ENCODE measurements around the gene TPCN2.
A peak's percentile ranks its signal among the peaks of the same experiment; 100 is the strongest.
"Not testable (repeated sequence)": the region's sequence is repeated elsewhere in the genome, so short reads cannot be mapped to it uniquely, and the experiment has no call there.

TPCN2 gene

GRCh38 chr11:69075421-69076128 lies 26.8 kb downstream of the TPCN2 start:
- DNase-seq (ENCODE audit: low read depth in 2 of 2), result no peak

GRCh38 chr11:69076129-69076791 lies 27.5 kb downstream of the TPCN2 start:
- no peak for DNase-seq (ENCODE audit: low read depth in 2 of 2)

GRCh38 chr11:69076977-69077376 lies 28.2 kb downstream of the TPCN2 start:
- not testable (repeated sequence) for DNase-seq (ENCODE audit: low read depth in 2 of 2)

- DNase-seq (ENCODE audit: low read depth in 2 of 2), result no peak
Observed at GRCh38 chr11:69078508-69078907, 29.8 kb downstream of the TPCN2 start.

- no peak for DNase-seq (ENCODE audit: low read depth in 2 of 2)
Observed at GRCh38 chr11:69078930-69079605, 30.3 kb downstream of the TPCN2 start.

GRCh38 chr11:69079661-69080256 lies 31.0 kb downstream of the TPCN2 start:
- no peak for DNase-seq (ENCODE audit: low read depth in 2 of 2)

- DNase-seq (ENCODE audit: low read depth in 2 of 2), result no peak
Observed at GRCh38 chr11:69080257-69080995, 31.7 kb downstream of the TPCN2 start.

GRCh38 chr11:69081180-69081579 lies 32.4 kb downstream of the TPCN2 start:
- no peak for DNase-seq (ENCODE audit: low read depth in 2 of 2)

- no peak for DNase-seq (ENCODE audit: low read depth in 2 of 2)
Observed at GRCh38 chr11:69083531-69084247, 35.0 kb downstream of the TPCN2 start.

GRCh38 chr11:69084371-69084770 lies 35.6 kb downstream of the TPCN2 start:
- DNase-seq (ENCODE audit: low read depth in 2 of 2), result no peak

- no peak for DNase-seq (ENCODE audit: low read depth in 2 of 2)
Observed at GRCh38 chr11:69085490-69086095, 36.9 kb downstream of the TPCN2 start.

GRCh38 chr11:69086152-69087132 lies 37.7 kb downstream of the TPCN2 start:
- DNase-seq (ENCODE audit: low read depth in 2 of 2), result no peak

GRCh38 chr11:69087133-69087524 lies 38.4 kb downstream of the TPCN2 start:
- DNase-seq (ENCODE audit: low read depth in 2 of 2), result no peak

- no peak for DNase-seq (ENCODE audit: low read depth in 2 of 2)
Observed at GRCh38 chr11:69087811-69088210, 39.1 kb downstream of the TPCN2 start.

- peak; percentile 25 to 37 for DNase-seq (ENCODE audit: low read depth in 2 of 2)
Observed at GRCh38 chr11:69088676-69089146, 40.0 kb downstream of the TPCN2 start.

- no peak for DNase-seq (ENCODE audit: low read depth in 2 of 2)
Observed at GRCh38 chr11:69089258-69089657, 40.5 kb downstream of the TPCN2 start.

GRCh38 chr11:69091638-69092165 lies 43.0 kb downstream of the TPCN2 start:
- DNase-seq (ENCODE audit: low read depth in 2 of 2), result no peak

- no peak for DNase-seq (ENCODE audit: low read depth in 2 of 2)
Observed at GRCh38 chr11:69092263-69092662, 43.5 kb downstream of the TPCN2 start.

GRCh38 chr11:69093106-69093505 lies 44.4 kb downstream of the TPCN2 start:
- DNase-seq (ENCODE audit: low read depth in 2 of 2), result no peak
